ENCODE measurements around the gene MFSD11.
A peak's percentile ranks its signal among the peaks of the same experiment; 100 is the strongest.

The MFSD11 gene

GRCh38 chr17:76702941-76703637 is 34.8 kb upstream of the MFSD11 start:
- TF ChIP-seq CTCF (conservative IDR thresholded peaks at IDR 0.05; ENCODE audit: low read length) = no peak
- H3K4me3 ChIP-seq (ENCODE audit: low read length) = no peak overlapping the region
- DNase-seq (ENCODE audit: low read depth) = no peak

- no peak for DNase-seq (ENCODE audit: low read depth)
- no peak for TF ChIP-seq CTCF (conservative IDR thresholded peaks at IDR 0.05; ENCODE audit: low read length)
- no peak overlapping the region for H3K4me3 ChIP-seq (ENCODE audit: low read length)
Measured at GRCh38 chr17:76704805-76705204, 33.1 kb upstream of the MFSD11 start.

GRCh38 chr17:76706817-76707216 is 31.1 kb upstream of the MFSD11 start:
- no peak for DNase-seq (ENCODE audit: low read depth)
- TF ChIP-seq CTCF (conservative IDR thresholded peaks at IDR 0.05; ENCODE audit: low read length) = no peak

GRCh38 chr17:76707985-76708807 is 29.7 kb upstream of the MFSD11 start:
- DNase-seq (ENCODE audit: low read depth) = no peak
- peak overlapping the region; percentile 91 for H3K4me3 ChIP-seq (ENCODE audit: low read length)
- TF ChIP-seq CTCF (conservative IDR thresholded peaks at IDR 0.05; ENCODE audit: low read length) = peak; percentile 28

More at GRCh38 chr17:76706817-76707216, 31.1 kb upstream of the MFSD11 start:
- H3K4me3 ChIP-seq (ENCODE audit: low read length) = no peak overlapping the region

- 0 out of 2 replicates have a peak, but pooled peaks have one; percentile 1 for TF ChIP-seq CTCF (conservative IDR thresholded peaks at IDR 0.05; ENCODE audit: low read length)
- DNase-seq (ENCODE audit: low read depth) = peak; percentile 99
- peak overlapping the region; percentile 91 for H3K4me3 ChIP-seq (ENCODE audit: low read length)
Measured at GRCh38 chr17:76709077-76709950, 28.6 kb upstream of the MFSD11 start.

GRCh38 chr17:76709951-76710862 is 27.7 kb upstream of the MFSD11 start:
- peak; percentile 40 for DNase-seq (ENCODE audit: low read depth)
- H3K4me3 ChIP-seq (ENCODE audit: low read length) = peak overlapping the region; percentile 91
